Measurements from ENCODE around the gene WEE1. TPM values are rescaled to one million over a fixed set of nuclear protein-coding genes. Genes with fewer than 3 reads are reported as not detected.

Gene WEE1
- 16.8 TPM for polyA plus RNA-seq (2012; ENCODE audit: insufficient read length, low read depth)

DNA sequence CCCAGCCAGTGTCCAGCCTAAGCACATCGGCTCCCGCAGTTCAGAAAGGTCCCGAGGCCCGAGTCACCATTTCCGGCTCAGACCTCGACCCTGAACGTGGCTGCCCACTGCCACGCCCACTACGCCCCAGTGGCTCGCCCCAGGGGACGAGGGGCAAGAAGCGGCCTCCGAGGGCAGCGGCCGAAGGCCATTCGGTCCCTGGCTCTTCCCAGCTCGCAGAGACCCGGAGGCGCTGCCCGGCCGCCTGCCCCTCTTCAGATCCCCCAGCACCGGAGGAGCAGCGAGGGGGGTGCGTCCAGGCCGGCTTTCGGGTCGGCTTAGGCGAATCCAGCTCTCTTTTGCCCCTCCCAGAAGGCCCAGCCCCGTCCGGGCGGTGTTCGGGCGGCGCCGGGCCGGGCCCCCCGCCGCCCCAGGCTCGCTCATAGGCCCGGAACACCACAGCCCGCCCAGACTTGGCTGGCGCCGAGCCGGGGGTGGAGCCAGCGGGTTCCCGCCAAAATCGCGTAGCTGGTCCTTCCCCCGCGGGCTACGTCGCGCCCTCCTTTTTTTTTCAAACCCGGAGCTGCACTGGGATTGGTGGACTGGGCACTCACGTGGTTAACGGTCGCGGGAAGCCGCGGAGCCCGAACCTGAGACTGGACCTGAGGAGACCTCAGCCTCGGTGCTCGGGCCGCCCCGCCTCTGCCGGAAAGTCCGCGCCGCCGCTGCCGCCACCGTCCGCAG, at the start of gene WEE1:
Gene WEE1 (plus strand): TSS at position 619 of the 723 bp plus-strand sequence. CDS start 264 bp downstream, outside the sequence.
- peak; percentile 85 for TF ChIP-seq FOXP2 (optimal IDR thresholded peaks at IDR 0.05; ENCODE audit: borderline replicate concordance, extremely low read depth, extremely low read length, insufficient read depth)
- TF ChIP-seq REST (IDR thresholded peaks at IDR 0.05; ENCODE audit: insufficient read depth in 1 of 2, low read depth in 2 of 2, low read length in 2 of 2) = no peak
- TF ChIP-seq POLR2AphosphoS5 (IDR thresholded peaks at IDR 0.05; ENCODE audit: low read depth, low read length) = peak; percentile 88

GRCh38 chr11:9524001-9524400, 49.5 kb upstream of the WEE1 start:
- TF ChIP-seq FOXP2 (optimal IDR thresholded peaks at IDR 0.05; ENCODE audit: borderline replicate concordance, extremely low read depth, extremely low read length, insufficient read depth) (no peak), POLR2AphosphoS5 (IDR thresholded peaks at IDR 0.05; ENCODE audit: low read depth, low read length) (no peak), REST (IDR thresholded peaks at IDR 0.05; ENCODE audit: insufficient read depth in 1 of 2, low read depth in 2 of 2, low read length in 2 of 2) (no peak), SIN3A (IDR thresholded peaks at IDR 0.05; ENCODE audit: borderline replicate concordance, insufficient read depth, low read length) (no peak), TAF1 (IDR thresholded peaks at IDR 0.05; ENCODE audit: borderline replicate concordance, insufficient read depth, low read length) (no peak)

GRCh38 chr11:9525116-9525515, 48.4 kb upstream of the WEE1 start:
- TF ChIP-seq FOXP2 (optimal IDR thresholded peaks at IDR 0.05; ENCODE audit: borderline replicate concordance, extremely low read depth, extremely low read length, insufficient read depth) = no peak
- no peak for TF ChIP-seq SIN3A (IDR thresholded peaks at IDR 0.05; ENCODE audit: borderline replicate concordance, insufficient read depth, low read length)
- TF ChIP-seq TAF1 (IDR thresholded peaks at IDR 0.05; ENCODE audit: borderline replicate concordance, insufficient read depth, low read length) = no peak
- TF ChIP-seq REST (IDR thresholded peaks at IDR 0.05; ENCODE audit: insufficient read depth in 1 of 2, low read depth in 2 of 2, low read length in 2 of 2) = no peak
- TF ChIP-seq POLR2AphosphoS5 (IDR thresholded peaks at IDR 0.05; ENCODE audit: low read depth, low read length) = no peak

- TF ChIP-seq REST (IDR thresholded peaks at IDR 0.05; ENCODE audit: insufficient read depth in 1 of 2, low read depth in 2 of 2, low read length in 2 of 2) (no peak), TAF1 (IDR thresholded peaks at IDR 0.05; ENCODE audit: borderline replicate concordance, insufficient read depth, low read length) (0 out of 2 replicates have a peak, but pooled peaks have one; percentile 25)
Measured at GRCh38 chr11:9527481-9528135, 45.9 kb upstream of the WEE1 start.
